T1000 (cell line): Measurements from ENCODE around the gene CIAO2A.
"Not testable (repeated sequence)": the region's sequence is repeated elsewhere in the genome, so short reads cannot be mapped to it uniquely, and the experiment has no call there.

ENCODE experiments used
- DNase-seq: peaks from one replicate; lab custom pipeline; 2025; ENCODE audit warnings: mixed read lengths; lab: John Stamatoyannopoulos, UW

The CIAO2A gene

GRCh38 chr15:64112073-64112772 is 18.6 kb upstream of the CIAO2A start:
- DNase-seq, result no peak

GRCh38 chr15:64111679-64112050 is 18.0 kb upstream of the CIAO2A start:
- no peak for DNase-seq

GRCh38 chr15:64110950-64111678 is 17.5 kb upstream of the CIAO2A start:
- no peak for DNase-seq

- DNase-seq, result not testable (repeated sequence)
Observed at GRCh38 chr15:64110108-64110701, 16.6 kb upstream of the CIAO2A start.

GRCh38 chr15:64107337-64107736 is 13.7 kb upstream of the CIAO2A start:
- no peak for DNase-seq

- no peak for DNase-seq
Observed at GRCh38 chr15:64105113-64105704, 11.6 kb upstream of the CIAO2A start.

GRCh38 chr15:64102497-64102896 is 8.9 kb upstream of the CIAO2A start:
- DNase-seq, result no peak

GRCh38 chr15:64100958-64101357 is 7.3 kb upstream of the CIAO2A start:
- DNase-seq, result no peak

GRCh38 chr15:64099379-64099778 is 5.7 kb upstream of the CIAO2A start:
- no peak for DNase-seq

GRCh38 chr15:64096668-64097384 is 3.2 kb upstream of the CIAO2A start:
- DNase-seq, result no peak

- peak; percentile 89 for DNase-seq
Observed at GRCh38 chr15:64095795-64096667, 2.4 kb upstream of the CIAO2A start, which contains the start of gene SNX1. Gene SNX1 (plus strand): TSS chr15:64095982. CDS start chr15:64096014, 32 bp downstream.

GRCh38 chr15:64095431-64095794 is 1.8 kb upstream of the CIAO2A start:
- DNase-seq, result no peak

- no peak for DNase-seq
Observed at GRCh38 chr15:64092864-64093626, 593 bp downstream of the CIAO2A start.

GRCh38 chr15:64092075-64092820 is 1.4 kb downstream of the CIAO2A start:
- DNase-seq, result no peak

GRCh38 chr15:64090527-64090926 is 3.1 kb downstream of the CIAO2A start:
- no peak for DNase-seq

GRCh38 chr15:64089543-64090280 is 3.9 kb downstream of the CIAO2A start:
- no peak for DNase-seq

GRCh38 chr15:64082757-64083156 is 10.9 kb downstream of the CIAO2A start:
- DNase-seq, result no peak

- not testable (repeated sequence) for DNase-seq
Observed at GRCh38 chr15:64073496-64073895, 20.1 kb downstream of the CIAO2A start.

- no peak for DNase-seq
Observed at GRCh38 chr15:64072812-64073211, 20.8 kb downstream of the CIAO2A start.
